GM18867 (cell line): ENCODE results near the gene ORM1.

ENCODE experiments used
- ATAC-seq: cut with Tn5 transposase; IDR thresholded peaks from one replicate; pipeline ENCODE4 v1.9.1; 2021; ENCODE audit warnings: mild to moderate bottlenecking, moderate library complexity; ENCODE audit not compliant: unreplicated experiment

ORM1 gene

GRCh38 chr9:114361542-114361941 lies 38.6 kb downstream of the ORM1 start:
- ATAC-seq, result no peak

DNA sequence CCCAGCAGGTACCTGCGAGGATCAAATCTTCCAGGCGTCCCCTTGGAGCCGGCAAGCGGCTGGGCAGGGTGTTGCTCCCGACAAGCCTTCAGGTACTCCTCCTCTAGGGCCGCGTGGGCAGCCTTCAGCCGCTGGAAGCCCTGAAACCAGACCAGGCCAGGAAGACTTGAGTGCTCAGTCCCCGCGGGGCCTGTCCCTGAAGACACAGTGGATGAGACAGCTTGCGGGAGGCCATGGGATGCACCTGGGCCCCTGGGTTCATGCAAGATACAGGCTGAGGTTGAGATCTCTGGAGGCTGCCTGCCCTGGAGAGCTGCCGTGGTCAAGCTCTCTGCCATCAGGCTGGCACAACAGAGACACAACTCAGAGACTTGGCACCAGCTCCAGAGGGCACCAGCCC lies 39.5 kb downstream of the ORM1 start:
- no peak for ATAC-seq

- ATAC-seq, result no peak
These were observed 40.5 kb downstream of the ORM1 start for GRCh38 chr9:114363424-114363823.

DNA sequence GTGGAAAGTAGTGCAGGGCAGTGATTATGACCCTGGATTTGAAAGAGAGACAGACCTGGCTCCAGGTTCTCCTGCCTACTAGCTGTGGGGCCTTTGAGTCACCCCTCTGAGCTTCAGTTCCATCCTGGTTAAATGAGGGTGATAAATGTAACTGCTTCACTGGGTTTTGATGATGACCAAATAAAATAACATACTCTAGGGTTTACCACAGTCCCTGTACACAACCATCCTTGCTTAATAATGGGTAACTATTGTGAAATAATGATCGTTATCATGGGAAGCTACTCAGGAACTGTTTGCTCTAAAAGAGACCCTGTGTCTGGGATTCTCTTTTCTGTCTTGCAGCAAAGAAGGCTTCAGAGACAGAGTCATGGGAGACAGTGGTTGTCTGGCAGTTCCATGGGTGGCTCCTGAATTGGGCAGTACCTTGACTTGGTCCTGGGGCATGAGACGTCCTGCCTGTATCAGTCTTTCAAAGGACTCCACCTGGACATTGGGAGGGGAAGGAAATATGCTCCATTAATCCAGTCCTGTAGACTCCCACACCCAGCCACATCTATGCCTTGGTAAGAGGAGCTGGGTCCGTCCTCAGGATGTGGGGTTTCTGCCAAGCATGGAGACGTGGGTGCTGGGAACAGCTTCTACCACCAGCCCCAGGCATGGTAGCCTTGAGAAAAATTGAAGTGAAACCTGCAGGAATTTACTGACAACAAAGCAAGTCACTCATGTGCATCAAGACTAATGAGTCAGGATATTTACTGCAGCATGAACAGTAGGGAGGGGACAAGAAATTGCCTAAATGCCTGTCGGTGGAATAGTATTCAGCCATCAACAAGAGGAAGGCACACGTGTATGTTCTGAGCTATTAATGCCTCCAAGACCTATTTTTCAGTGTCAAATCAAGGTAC lies 41.5 kb downstream of the ORM1 start:
- no peak for ATAC-seq

DNA sequence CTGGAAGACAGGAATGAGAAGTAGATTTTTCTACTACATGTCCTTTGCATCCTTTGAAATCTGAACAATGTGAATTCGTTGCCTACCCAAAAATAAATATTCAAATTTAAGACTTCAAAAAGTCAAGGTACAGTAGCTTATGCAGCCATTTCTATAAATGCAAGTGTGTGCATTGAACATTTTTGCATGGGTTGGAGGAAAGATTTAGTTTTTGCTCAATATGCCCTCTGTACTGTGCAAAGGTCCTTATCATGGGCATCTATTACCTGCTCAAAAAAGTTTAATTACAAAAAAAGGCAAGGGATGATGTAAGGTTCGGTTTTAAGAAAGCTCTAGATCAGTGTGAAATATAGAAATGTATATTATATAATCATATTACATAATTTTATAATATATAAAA lies 42.3 kb downstream of the ORM1 start:
- ATAC-seq, result no peak

DNA sequence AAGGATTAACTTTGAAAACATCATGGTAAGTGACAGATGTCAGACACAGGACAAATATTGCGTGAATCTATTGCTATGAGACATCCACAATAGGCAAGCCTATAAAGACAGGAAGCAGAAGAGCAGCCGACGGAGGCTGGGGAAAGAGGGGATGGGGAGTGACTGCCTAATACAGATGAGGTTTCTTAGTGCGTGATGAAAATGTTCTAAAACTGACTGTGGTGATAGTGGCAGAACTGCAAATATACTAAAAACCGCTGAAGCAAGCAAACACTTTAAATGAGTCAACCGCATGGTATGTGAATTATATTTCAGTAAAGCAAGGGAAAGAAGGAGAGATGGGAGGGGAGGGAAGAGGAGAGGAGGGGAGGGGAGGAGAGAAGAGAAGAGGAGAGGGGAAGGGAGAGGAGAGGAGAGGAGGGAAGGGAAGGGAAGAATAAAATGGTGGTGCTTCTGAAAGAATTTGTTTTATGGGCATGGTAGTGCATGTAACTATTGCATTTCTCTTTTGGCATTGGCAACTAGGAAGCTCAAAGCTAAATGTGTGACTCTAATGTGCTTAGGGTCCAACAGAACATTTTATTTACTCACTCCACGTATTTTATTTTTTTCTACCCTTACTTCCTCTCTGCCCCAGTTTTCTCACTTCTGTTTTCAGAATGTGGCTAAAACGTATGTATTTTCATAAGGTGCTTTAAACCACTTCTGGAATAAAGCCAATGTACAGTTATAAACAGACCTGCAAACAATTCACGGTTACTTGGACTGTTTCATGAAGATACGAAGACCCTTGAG lies 43.6 kb downstream of the ORM1 start:
- peak; percentile 55 for ATAC-seq

DNA sequence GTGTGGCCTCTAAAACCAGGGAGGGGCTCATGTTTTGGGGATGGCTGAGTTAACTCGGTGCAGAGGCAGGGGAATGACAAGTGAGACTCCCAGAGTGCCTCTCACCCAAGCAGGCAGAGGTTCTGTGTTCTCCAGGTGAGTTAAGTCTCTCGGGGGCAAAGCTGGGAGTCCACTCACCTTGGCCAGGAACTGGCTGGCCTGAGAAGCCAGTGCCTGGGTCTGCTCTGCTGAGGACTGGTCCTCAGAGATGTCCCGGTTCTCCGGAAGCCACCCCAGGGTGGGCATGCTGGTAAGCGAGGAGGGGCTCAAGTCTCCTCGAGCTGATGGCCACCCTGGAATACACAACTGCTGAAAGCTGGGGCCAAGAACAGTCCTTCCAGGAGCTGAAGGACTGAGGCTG lies 44.5 kb downstream of the ORM1 start:
- no peak for ATAC-seq

GRCh38 chr9:114367772-114368569 lies 45.1 kb downstream of the ORM1 start:
- ATAC-seq, result no peak

DNA sequence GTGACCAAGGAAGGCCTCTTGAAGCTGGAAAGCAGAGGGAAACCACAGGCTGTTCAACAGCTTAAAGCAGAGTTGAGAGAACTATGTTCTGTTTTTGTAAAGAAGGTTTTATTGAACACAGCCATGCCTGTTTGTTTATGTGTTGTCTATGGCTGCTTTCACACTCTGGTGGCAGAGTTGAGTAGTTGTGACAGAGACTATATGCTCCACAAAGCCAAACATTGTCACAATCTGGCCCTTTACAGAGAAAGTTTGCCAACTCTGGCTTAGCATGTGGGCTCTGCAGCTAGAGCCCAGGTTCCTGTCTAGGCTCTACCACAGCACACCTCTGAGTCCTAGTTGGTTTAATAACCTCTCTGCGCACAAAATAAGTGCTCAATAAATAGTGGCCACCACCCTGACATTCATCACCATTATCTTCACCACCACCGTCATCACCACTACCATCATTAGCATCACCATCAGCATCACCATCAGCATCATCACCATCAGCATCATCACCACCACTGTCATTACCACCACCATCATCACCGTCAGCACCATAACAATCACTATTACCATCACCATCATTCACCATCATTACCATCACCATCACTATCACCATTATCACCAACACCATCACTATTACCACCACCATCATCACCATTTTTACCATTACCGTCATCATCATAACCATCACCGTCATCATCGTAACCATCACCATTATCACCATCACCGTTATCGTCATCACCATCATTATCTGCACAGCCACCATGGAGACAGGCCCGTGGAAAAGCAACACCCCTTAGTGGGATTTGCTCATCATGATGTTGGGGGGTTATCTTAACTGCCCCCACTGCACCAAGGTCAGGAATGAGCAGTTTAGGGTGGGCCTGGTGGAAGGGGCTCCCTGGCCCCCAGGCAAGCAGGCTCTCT lies 46.6 kb downstream of the ORM1 start:
- no peak for ATAC-seq

GRCh38 chr9:114370251-114370967 lies 47.5 kb downstream of the ORM1 start:
- ATAC-seq, result no peak

GRCh38 chr9:114370968-114371320 lies 48.0 kb downstream of the ORM1 start:
- no peak for ATAC-seq

DNA sequence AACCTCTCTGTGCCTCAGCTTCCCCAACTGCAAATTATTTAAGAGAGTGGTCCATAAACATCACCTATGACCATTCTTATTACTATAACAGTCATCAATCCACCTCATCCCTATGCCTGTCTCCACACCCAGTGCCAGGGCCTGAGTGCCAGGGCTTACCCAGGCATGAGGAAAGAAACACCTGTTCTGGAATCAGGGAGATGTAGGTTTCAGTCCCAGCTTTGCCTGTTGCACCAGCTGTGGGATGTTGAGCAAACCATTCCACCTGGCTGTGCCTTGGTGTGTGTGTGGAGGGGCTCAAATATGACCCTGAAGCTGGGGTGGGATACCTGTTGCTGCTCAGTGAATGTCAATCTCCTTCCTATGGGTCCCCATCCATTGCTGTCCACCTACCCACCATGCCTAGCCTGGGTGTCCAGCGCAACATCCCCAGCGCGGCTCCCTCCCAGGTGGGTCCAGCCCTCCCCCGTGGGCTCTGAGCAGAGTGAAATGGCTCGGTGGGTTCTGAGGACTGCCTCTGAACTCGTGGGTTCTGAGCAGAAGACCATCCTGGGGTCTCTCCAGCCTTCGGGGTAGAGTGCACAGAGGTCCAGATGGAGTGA lies 48.5 kb downstream of the ORM1 start:
- no peak for ATAC-seq

DNA sequence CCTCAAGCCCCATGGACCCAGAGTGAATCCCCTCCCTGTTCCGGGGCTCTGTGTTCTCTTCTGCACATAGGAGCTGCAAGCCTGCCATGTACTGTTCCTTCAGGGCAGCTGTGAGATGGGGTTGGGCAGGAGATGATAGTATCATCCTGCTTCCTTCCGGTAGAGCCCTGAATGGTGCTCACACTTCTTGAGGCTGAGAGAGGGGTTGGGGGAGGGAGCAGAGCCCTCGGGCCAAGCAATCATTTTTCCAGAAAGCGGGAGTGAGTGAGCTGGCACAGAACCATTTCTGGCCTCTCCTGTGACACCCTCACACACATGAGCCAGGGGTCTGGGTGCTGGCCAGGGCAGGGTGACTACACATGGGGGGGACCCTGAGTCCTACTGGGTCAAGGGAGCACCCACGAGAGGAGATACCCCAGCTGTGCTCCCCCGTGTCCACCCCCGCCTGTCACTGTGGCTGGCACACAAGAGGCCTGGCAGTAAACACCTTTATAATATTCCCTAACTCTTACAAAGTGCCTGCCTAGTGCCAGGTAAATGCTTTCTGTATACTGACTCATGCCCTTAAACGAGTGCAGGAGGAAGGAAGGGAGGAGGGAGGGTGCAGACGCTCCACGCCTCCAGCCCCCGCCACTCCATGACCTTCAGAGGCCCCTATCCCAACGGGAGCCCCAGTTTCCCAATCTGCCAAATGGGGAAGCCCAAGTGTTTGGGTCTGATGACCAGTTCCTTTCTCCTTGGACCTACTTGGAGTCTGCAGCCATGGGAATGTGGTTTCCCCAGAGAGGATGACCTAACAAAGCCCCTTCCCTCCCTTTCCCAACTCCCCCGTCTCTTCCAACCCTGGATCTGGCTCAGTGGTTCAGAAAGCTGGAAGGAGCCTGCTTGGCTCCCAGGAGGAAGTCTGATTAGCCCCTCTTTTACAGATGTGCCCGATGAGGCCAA lies 49.3 kb downstream of the ORM1 start:
- ATAC-seq, result no peak

GRCh38 chr9:114372921-114373448 lies 50.1 kb downstream of the ORM1 start:
- ATAC-seq, result peak; percentile 95

- no peak for ATAC-seq
These were observed 51.2 kb downstream of the ORM1 start for GRCh38 chr9:114373960-114374730.

DNA sequence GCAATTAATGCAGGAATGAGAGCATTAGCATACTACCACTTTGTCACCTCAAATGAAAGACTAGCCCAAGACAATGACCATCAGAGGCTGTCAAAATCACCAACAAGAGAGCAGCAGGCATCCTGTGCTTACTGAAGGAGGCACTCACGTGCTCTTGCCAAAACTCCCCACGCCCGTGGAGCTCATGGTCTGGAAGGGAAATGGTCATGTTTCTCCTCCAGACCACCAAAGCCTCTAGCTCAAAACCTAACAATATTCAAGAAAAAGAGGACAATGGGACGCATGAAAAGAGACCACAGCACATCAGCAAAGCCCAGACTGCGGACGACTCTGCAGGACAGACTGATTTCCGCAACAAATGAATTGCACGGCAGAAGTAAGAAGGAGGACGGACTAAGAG lies 52.0 kb downstream of the ORM1 start:
- ATAC-seq, result no peak
